Esophagus (tissue), 2 donors: ENCODE measurements around the gene ABCG1. TPM values are rescaled to one million over a fixed set of nuclear protein-coding genes. Genes with fewer than 3 reads are reported as not detected.

ENCODE experiments used
- H3K27ac ChIP-seq, 2 donors: one replicate each; pipeline ENCODE4 v1.5.1; 2013; ENCODE audit warnings: low read depth in 2 of 2, mild to moderate bottlenecking in 2 of 2, inconsistent platforms in 1 of 2, low read length in 1 of 2, moderate library complexity in 1 of 2
- H3K27me3 ChIP-seq, 2 donors: one replicate each; pipeline ENCODE4 v1.6.1; 2013; ENCODE audit warnings: low read length in 2 of 2, control low read depth in 1 of 2, mild to moderate bottlenecking in 1 of 2; ENCODE audit not compliant: insufficient read depth in 2 of 2, control insufficient read depth in 1 of 2
- H3K36me3 ChIP-seq, 2 donors: one replicate each; pipeline ENCODE4 v1.6.1; 2013; ENCODE audit warnings: low read length in 1 of 2; ENCODE audit not compliant: control insufficient read depth in 2 of 2, insufficient read depth in 2 of 2
- H3K4me1 ChIP-seq, 2 donors: one replicate each; pipeline ENCODE4 v1.6.1; 2013; ENCODE audit warnings: low read length in 1 of 2; ENCODE audit not compliant: control insufficient read depth in 2 of 2, insufficient read depth in 2 of 2
- H3K4me3 ChIP-seq, 2 donors: one replicate each; pipeline ENCODE4 v1.5.1; 2013; ENCODE audit warnings: low read length in 2 of 2, mild to moderate bottlenecking in 2 of 2, low read depth in 1 of 2, moderate library complexity in 1 of 2
- H3K9me3 ChIP-seq, 2 donors: one replicate each; pipeline ENCODE4 v1.6.1; 2013; ENCODE audit warnings: mild to moderate bottlenecking in 2 of 2, low read depth in 1 of 2, low read length in 1 of 2, moderate library complexity in 1 of 2; ENCODE audit not compliant: control insufficient read depth in 2 of 2, insufficient read depth in 1 of 2
- WGBS, 2 donors: extraction: QIAGEN DNeasy Blood & Tissue Kit; methylation state at CpG; one replicate each; pipeline ENCODE4 v1.1.7; 2013; 5-methylcytosine and 5-hydroxymethylcytosine counted together
- polyA plus RNA-seq, 2 donors: library from polyadenylated mRNA; stranded (reverse); fragments of 200-250 nt; gene quantifications; one replicate each; pipeline ENCODE4 v1.2.3, GENCODE V29; 2013
- donor health status: healthy with polysubstance abuse.
- donor health status: Bipolar disorder and iron deficiency.

Gene ABCG1
- polyA plus RNA-seq, 2 donors = 2.8 TPM

DNA sequence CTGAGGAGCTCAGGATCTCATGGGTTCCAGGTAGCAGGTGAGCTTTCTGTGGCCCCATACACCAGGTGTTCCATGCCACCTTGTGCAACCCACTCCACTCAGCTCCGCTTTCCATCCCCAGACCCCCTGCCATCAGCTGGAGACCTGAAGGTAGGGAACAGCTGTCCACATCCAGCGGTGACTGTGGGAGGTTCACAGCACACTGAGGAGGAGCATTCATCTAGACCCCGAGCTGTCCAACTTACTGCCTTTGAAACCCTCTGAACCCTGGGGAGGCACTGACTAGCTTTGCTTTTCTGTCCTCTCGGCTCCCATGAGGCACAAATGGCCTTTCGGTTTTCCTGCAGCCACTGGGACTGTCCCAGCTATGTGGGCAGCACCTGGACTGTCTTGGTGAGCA lies 27.9 kb upstream of the ABCG1 start:
- Histone ChIP-seq H3K4me1 (peaks cover 0 to 6% of the 10 kb centered on the region in 2 donors), H3K36me3 (no peaks in the 10 kb centered on the region), H3K9me3 (peaks cover 0 to 3% of the 10 kb centered on the region in 2 donors), H3K27ac (no peak overlapping the region), H3K27me3 (no peaks in the 10 kb centered on the region), H3K4me3 (no peak overlapping the region)
- 94 to 99% methylated on average over 5 of the region's 5 CpGs for WGBS, 2 donors

DNA sequence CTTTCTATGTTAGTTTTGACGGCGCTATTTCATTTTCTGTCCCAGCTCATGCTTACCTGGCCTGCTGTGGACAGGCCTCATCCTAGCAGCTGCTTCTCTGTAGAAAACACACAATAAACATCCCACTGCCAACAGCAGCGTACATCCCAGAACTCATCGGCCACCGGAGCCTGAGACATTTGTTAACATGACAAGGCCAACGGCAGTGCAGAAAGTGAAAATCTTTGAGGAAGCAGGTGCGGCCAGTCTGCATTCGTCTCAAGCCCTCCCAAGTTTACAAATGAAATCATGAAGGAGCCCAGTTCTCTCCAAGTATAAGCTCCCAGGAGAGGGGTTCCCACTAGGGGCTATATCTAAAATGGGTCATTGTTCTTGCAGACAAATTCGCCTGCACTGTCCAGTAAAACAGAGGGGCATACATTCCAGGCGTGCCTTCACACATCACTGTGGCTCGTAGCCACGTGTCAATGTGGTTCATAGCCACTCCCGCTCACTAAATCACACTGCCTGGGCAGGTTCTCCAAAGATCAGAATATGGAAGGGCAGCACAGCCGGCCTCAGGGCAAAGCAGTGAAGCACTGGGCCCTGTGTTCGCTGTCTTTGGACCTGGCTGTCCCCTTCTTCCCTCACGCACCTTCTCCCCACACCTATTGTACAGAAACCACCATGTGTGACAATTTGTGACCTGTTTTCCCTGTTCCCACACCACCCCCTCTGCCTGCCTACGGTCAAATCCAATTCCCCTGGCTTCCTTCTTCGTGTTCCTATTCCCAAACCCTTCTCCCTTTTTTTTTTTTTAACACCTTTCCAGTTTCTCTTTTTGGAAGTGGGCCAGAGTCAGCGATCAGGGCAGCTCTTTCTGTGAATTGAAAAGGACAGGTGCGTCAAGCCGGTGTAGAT lies 27.0 kb upstream of the ABCG1 start:
- Histone ChIP-seq H3K36me3 (no peaks in the 10 kb centered on the region), H3K4me1 (peaks cover 0 to 6% of the 10 kb centered on the region in 2 donors), H3K4me3 (no peak overlapping the region), H3K27me3 (no peaks in the 10 kb centered on the region), H3K27ac (no peak overlapping the region), H3K9me3 (peaks cover 0 to under 1% of the 10 kb centered on the region in 2 donors)
- WGBS, 2 donors = 63% methylated on average over 21 of the region's 21 CpGs

DNA sequence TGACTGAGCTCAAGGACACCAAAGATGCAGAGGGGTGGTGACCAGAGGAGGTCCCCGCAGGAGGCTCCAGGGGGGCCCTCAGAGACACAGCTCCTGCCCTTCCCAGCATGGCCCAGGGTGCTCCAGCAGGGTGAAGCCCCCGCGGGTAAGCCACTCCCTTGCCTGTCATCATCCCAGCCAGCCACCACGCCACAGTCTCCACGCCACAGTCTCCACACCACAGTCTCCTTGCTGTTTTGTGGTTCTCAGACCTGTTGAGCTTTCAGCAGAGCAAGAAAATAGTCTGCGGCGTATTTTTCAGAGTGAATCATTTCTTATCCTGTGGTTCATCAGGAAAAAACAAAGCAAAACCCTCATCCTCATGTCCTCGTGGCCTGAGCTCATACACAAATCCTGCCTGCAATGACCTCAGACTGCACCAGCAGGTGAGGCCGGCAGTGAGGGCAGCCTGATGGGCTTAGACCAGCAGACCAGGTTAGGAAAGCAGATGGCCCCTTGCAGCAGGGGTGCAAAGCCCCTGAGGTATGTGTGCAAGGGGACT lies 25.7 kb upstream of the ABCG1 start:
- Histone ChIP-seq H3K27me3 (no peaks in the 10 kb centered on the region), H3K9me3 (no peaks in the 10 kb centered on the region), H3K27ac (peak overlapping the region in 1 of 2 donors; percentile 70), H3K36me3 (no peaks in the 10 kb centered on the region), H3K4me3 (no peak overlapping the region), H3K4me1 (peaks cover 0 to 6% of the 10 kb centered on the region in 2 donors)
- 67 to 78% methylated on average over 9 of the region's 9 CpGs for WGBS, 2 donors

DNA sequence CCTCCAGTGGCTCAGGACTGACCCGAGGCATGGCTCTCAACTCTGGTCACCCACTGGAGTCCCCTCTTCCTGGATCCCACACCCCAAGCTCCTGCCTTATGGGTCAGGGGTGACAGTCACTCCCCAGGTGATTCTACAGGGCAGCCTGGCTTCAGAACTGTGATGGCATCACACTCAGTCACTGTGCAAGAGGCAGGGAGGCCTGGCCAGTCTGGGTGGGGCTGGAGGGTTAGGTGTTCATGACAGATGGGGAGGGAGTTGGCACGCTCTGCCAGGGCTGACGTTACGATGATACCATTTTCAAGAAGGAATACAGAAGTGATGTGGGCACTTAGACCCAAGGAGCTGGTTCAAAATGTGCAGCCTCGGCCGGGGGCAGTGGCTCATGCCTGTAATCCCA lies 25.2 kb upstream of the ABCG1 start:
- H3K9me3 ChIP-seq = no peaks in the 10 kb centered on the region
- no peak overlapping the region for H3K4me3 ChIP-seq
- WGBS, 2 donors = 87% methylated on average over 6 of the region's 6 CpGs
- H3K27me3 ChIP-seq = no peaks in the 10 kb centered on the region
- no peaks in the 10 kb centered on the region for H3K36me3 ChIP-seq
- H3K27ac ChIP-seq = peak overlapping the region in 1 of 2 donors; percentile 67
- peaks cover 0 to 6% of the 10 kb centered on the region in 2 donors for H3K4me1 ChIP-seq

DNA sequence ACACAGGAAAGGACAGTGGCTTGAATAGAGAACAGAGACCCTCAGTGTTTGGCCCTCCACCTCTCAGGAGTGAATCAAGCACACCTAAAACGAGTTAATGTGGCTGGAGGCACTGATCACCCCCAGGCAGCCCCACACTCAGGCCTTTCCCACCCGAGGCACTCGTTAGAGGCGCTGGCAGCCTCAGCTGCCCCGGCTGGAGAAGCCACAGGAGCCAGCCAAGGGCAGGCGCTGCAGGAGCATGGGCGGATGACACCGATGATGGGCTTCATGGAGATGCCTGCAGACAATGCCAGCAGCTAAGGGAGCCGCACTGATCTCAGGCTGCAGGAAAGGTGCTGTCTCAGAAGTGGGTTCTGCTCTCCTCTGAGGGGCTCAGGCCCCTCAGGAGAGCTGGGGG lies 24.1 kb upstream of the ABCG1 start:
- Histone ChIP-seq H3K27me3 (no peaks in the 10 kb centered on the region), H3K36me3 (no peaks in the 10 kb centered on the region), H3K4me3 (no peak overlapping the region), H3K27ac (no peak overlapping the region), H3K4me1 (peaks cover 0 to 6% of the 10 kb centered on the region in 2 donors), H3K9me3 (no peaks in the 10 kb centered on the region)
- WGBS, 2 donors = 82 to 85% methylated on average over 9 of the region's 9 CpGs

DNA sequence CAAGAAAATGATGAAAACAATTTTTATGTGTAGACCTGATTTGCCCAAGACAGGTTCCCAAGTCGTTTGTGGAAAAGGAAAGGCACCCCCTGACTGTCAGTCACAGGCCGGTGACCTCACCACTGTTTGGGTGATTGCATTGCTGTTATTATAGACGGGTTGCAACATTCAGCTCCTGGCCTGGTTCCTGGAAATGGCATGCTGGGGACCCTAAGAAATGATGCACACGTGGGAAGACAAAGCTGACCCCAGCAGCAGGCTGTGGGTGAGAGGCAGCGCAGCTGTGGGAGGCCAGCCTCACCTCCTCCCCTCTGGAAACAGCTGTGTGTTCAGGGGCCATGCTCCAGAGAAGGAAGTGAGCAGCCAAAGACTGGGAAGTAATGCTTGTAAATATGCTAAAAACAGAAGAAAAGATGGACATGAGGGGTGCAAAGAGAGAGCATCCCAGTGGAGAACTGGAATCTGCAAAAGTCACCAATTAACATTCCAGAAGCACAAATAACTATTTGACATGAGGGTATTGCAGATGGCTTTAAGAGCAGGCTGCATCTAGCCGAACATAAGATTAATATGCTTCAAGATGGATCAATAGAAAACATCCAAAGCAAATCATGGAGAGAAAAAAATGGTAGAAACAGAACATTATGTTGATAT lies 23.4 kb upstream of the ABCG1 start:
- H3K9me3 ChIP-seq = no peaks in the 10 kb centered on the region
- no peak overlapping the region for H3K27ac ChIP-seq
- H3K36me3 ChIP-seq = no peaks in the 10 kb centered on the region
- peaks cover 0 to 10% of the 10 kb centered on the region in 2 donors for H3K4me1 ChIP-seq
- no peaks in the 10 kb centered on the region for H3K27me3 ChIP-seq
- H3K4me3 ChIP-seq = no peak overlapping the region
- WGBS, 2 donors = 60 to 63% methylated on average over 6 of the region's 6 CpGs

DNA sequence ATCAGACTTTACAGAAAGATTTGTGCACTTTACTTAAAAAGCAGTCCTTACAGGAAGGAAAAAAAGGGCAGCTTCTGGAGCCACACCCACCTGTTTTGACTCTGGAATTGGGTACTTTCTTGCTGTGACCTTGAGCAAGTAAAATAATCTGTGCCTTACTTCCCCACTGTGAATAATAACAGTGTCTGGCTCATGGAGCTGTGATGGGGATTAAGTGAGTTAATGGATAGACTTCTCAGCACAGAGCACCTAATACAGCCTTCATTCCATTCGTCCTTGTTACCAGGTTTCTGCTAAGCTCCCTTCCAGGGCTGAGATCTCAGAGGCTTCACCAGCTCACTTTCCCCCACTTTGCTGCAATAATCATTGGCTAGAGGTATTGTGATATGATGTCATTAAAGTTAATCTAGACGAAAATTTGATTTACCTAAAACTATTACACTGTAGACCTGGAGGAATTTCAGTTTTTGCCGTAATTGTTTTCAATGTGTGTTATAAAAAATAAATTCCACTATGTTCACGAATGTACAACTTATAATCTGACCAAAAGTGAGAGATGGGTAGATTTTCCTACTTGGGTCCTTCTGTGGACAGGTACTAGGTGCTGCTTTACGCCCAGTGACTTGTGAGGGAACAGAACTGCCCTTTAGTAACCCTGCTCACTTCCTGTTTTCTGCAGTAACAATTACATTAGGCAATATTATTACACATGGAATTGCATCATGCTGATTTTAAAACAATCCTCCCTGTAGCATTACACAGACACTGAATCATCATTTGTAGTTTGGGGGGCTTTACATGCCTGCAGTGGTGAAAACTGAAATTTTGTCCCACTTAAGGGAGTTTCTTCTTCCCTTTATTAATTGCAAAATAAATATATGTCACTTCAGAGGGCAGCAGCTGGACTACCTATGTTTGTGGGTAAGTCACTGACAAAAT lies 19.7 kb upstream of the ABCG1 start:
- 53 to 57% methylated on average over 5 of the region's 5 CpGs for WGBS, 2 donors
- H3K4me1 ChIP-seq = peaks cover 0 to 15% of the 10 kb centered on the region in 2 donors
- peak overlapping the region in 1 of 2 donors; percentile 42 for H3K27ac ChIP-seq
- H3K4me3 ChIP-seq = no peak overlapping the region
- no peaks in the 10 kb centered on the region for H3K36me3 ChIP-seq
- no peaks in the 10 kb centered on the region for H3K9me3 ChIP-seq
- H3K27me3 ChIP-seq = no peaks in the 10 kb centered on the region

DNA sequence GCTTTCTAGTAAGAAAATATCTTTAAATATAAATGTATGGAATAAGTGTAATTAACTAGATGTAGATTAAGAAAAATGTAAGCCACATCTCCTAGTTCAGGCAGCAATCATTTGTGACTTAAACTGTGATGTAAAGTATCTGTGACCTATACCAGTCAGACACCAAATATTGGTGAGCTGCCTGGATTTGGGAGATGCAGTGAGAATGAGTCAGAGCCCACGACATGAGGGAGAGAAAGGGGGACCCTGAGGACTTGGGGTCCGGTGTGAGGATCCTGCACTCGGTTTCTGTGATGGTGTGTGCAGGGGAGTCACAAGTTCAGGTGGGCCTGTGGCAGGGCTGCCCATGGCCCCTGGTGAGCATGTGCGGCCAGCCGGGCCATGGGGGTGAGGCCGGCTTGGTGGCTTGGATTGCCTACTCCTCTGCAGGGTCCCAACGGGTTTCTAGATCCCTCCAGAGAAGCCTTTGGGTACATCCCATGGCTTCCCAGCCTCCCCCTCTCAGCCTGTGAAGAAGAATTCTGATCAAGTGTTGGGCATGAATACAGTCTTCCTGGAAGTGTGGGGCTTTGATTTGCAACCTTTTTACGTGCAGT lies 19.0 kb upstream of the ABCG1 start:
- no peak overlapping the region for H3K4me3 ChIP-seq
- H3K9me3 ChIP-seq = no peaks in the 10 kb centered on the region
- H3K27ac ChIP-seq = peak overlapping the region in 1 of 2 donors; percentile 2
- H3K27me3 ChIP-seq = no peaks in the 10 kb centered on the region
- 82 to 83% methylated on average over 8 of the region's 8 CpGs for WGBS, 2 donors
- H3K4me1 ChIP-seq = peaks cover 0 to 13% of the 10 kb centered on the region in 2 donors
- H3K36me3 ChIP-seq = no peaks in the 10 kb centered on the region
